A673 (cell line): ENCODE measurements around the gene B4GALT5. TPM values are rescaled to one million over a fixed set of nuclear protein-coding genes. Genes with fewer than 3 reads are reported as not detected.

ENCODE experiments used
- BruUV-seq: library from RNA; stranded (reverse); fragments of 400-500 nt; replicated peaks from 2 replicates; lab custom pipeline; 2021; lab: Mats Ljungman, UMichigan
- CTCF ChIA-PET: fragments of 300-600 bp; sonication (Branson Sonifier 250); formaldehyde crosslinking; loops from one replicate; lab custom pipeline; 2022; ENCODE audit warnings: antibody characterized with exemption; lab: Charles Lee
- POLR2A ChIA-PET: fragments of 300-600 bp; sonication (Branson Sonifier 250); formaldehyde crosslinking; loops from one replicate; lab custom pipeline; 2022; ENCODE audit warnings: antibody characterized with exemption; ENCODE audit not compliant: low non-redundant PET; lab: Charles Lee
- DNase-seq: peaks from one replicate; pipeline ENCODE4 v3.0.0-alpha.2; 2015; ENCODE audit warnings: low spot score
- H3K27ac ChIP-seq: fragments of 200-600 bp; sonication (generic); 2 replicates; pipeline ENCODE4 v1.5.1; 2016; ENCODE audit warnings: mixed run types, low read depth, mild to moderate bottlenecking, mixed read lengths, antibody characterized with exemption, low read length; ENCODE audit not compliant: poor library complexity, severe bottlenecking
- H3K27me3 ChIP-seq: fragments of 200-600 bp; sonication (generic); replicated peaks from 2 replicates; pipeline ENCODE4 v1.6.1; 2017; ENCODE audit warnings: mixed run types, low read depth, mild to moderate bottlenecking, mixed read lengths, antibody characterized with exemption, low read length; ENCODE audit not compliant: insufficient read depth, poor library complexity
- H3K36me3 ChIP-seq: fragments of 200-600 bp; sonication (generic); 2 replicates; pipeline ENCODE4 v1.6.1; 2016; ENCODE audit warnings: mixed run types, mild to moderate bottlenecking, mixed read lengths, antibody characterized with exemption, low read length; ENCODE audit not compliant: insufficient read depth, poor library complexity, severe bottlenecking
- H3K4me1 ChIP-seq: fragments of 200-600 bp; sonication (generic); 2 replicates; pipeline ENCODE4 v1.6.1; 2017; ENCODE audit warnings: mixed run types, mild to moderate bottlenecking, mixed read lengths, antibody characterized with exemption, low read length; ENCODE audit not compliant: insufficient read depth, poor library complexity, severe bottlenecking
- H3K4me3 ChIP-seq: fragments of 200-600 bp; sonication (generic); 2 replicates; pipeline ENCODE4 v1.5.1; 2016; ENCODE audit warnings: low read depth, mixed run types, mild to moderate bottlenecking, mixed read lengths, low read length; ENCODE audit not compliant: poor library complexity, severe bottlenecking
- H3K9me3 ChIP-seq: fragments of 200-600 bp; sonication (generic); 2 replicates; pipeline ENCODE4 v1.6.1; 2016; ENCODE audit warnings: mixed run types, low read depth, mild to moderate bottlenecking, mixed read lengths, antibody characterized with exemption, low read length; ENCODE audit not compliant: poor library complexity, severe bottlenecking
- EZH2 ChIP-seq: fragments of 200-600 bp; sonication (generic); IDR thresholded peaks from 2 replicates; pipeline ENCODE4 v1.6.1; 2017; ENCODE audit warnings: borderline replicate concordance, low read depth, mild to moderate bottlenecking, mixed read lengths, antibody characterized with exemption, low read length; ENCODE audit not compliant: poor library complexity, severe bottlenecking
- intact Hi-C: fragments of 100-400 bp; cut with micrococcal nuclease; formaldehyde crosslinking; loops from one replicate; pipeline ENCODE4 v1.10.0; 2022; ENCODE audit not compliant: unreplicated experiment
- total RNA-seq: library from RNA; stranded (reverse); gene quantifications from 2 replicates; pipeline ENCODE4 v1.2.3, GENCODE V29; 2021
- TF ChIP-seq, protein P1 (sequence below): fragments of 300-800, 200-600 bp; sonication (generic); conservative IDR thresholded peaks from 2 replicates; pipeline ENCODE4 v1.5.1; 2017; ENCODE audit warnings: low read depth, mild to moderate bottlenecking, antibody characterized with exemption, low read length, moderate library complexity, mixed read lengths

B4GALT5 gene
- total RNA-seq, 1 experiment from 2014 or later = 78.0 TPM

DNA sequence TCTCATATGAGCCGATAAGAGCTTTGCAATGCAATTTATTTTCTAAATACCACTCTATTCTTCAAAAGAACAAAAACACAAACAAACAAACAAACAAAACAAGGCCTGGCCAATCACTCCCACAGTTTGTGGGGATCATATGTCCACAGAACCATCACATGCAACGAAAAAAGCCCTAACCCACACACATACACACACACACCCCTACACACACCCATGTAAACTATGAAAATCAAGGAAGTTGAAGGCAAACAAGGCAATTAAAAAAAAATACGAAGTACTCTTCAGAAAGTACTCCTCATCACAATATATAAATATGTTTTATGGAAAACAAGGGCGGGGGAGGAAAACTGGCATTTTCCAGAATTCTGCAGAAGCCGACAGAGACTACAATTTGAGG is 79.6 kb downstream of the B4GALT5 start:
- Histone ChIP-seq H3K36me3 (peaks cover 52% of the 10 kb centered on the region), H3K4me3 (no peak overlapping the region), H3K4me1 (no peaks in the 10 kb centered on the region), H3K27me3 (no peaks in the 10 kb centered on the region), H3K27ac (no peak overlapping the region), H3K9me3 (no peaks in the 10 kb centered on the region)
- TF ChIP-seq, protein P1, sequence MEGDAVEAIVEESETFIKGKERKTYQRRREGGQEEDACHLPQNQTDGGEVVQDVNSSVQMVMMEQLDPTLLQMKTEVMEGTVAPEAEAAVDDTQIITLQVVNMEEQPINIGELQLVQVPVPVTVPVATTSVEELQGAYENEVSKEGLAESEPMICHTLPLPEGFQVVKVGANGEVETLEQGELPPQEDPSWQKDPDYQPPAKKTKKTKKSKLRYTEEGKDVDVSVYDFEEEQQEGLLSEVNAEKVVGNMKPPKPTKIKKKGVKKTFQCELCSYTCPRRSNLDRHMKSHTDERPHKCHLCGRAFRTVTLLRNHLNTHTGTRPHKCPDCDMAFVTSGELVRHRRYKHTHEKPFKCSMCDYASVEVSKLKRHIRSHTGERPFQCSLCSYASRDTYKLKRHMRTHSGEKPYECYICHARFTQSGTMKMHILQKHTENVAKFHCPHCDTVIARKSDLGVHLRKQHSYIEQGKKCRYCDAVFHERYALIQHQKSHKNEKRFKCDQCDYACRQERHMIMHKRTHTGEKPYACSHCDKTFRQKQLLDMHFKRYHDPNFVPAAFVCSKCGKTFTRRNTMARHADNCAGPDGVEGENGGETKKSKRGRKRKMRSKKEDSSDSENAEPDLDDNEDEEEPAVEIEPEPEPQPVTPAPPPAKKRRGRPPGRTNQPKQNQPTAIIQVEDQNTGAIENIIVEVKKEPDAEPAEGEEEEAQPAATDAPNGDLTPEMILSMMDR = no peak
- TF ChIP-seq EZH2 = no peak
- DNase-seq = no peak
- no TSS peak for BruUV-seq
- POLR2A ChIA-PET = no interaction called here
- intact Hi-C loops = loop anchor here (10.0 kb wide), 1 partner anchor 81 kb away; the partner anchor contains the start of gene B4GALT5
- CTCF ChIA-PET = no interaction called here

DNA sequence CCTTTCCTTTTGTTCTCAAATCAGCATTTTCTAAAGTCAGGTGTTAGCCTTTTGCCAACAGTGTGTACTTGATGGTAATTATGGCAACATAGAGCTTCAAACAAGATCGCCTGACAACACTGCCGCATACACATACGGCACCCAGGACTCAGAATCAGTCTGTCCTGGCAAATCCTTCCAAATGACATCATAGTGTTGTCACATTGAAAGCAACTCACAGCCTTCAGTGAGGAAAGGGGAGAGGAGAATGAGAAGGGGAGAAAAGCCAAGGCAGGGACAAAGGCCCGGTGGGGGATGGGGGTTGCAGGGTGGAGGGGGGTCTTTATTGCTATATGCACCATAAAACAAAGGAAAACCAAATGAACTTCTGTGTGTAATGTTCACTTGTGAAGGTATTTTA is 80.0 kb downstream of the B4GALT5 start:
- Histone ChIP-seq H3K27me3 (no peaks in the 10 kb centered on the region), H3K9me3 (no peaks in the 10 kb centered on the region), H3K36me3 (peaks cover 49% of the 10 kb centered on the region), H3K4me1 (no peaks in the 10 kb centered on the region), H3K4me3 (no peak overlapping the region), H3K27ac (no peak overlapping the region)
- no peak for DNase-seq
- no peak for TF ChIP-seq EZH2
- TF ChIP-seq, protein P1 = no peak
- ChIA-PET POLR2A (no interaction called here), CTCF (no interaction called here)
- no TSS peak for BruUV-seq
- intact Hi-C loops = loop anchor here (10.0 kb wide), 1 partner anchor 81 kb away; the partner anchor contains the start of gene B4GALT5

DNA sequence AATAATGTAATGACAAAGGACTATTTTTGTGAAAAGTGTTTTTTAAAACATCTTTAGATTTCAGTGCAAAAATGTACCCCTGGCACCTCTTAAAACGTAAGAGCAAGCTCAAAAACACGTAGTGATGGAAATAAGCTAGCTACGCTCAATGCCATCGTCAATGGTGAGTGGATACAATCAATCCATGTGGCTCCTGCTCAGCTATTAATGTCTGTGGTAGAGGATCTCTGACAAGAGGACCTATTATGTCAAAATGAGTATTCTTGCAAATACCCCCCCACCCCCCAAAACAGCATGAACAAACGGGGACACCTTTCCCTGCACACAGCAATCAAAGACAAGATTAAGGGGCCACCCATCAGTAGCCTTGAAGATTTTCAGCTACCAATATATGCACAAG is 80.7 kb downstream of the B4GALT5 start:
- intact Hi-C loops = loop anchor here (10.0 kb wide), 1 partner anchor 82 kb away; the partner anchor contains the start of gene B4GALT5
- no peak for DNase-seq
- no peak overlapping the region for H3K4me3 ChIP-seq
- H3K4me1 ChIP-seq = no peaks in the 10 kb centered on the region
- TSS peak; percentile 34 for BruUV-seq
- ChIA-PET POLR2A (interaction anchor here (0.7 kb wide), 1 partner anchor 10 kb away, joined by 3 read pairs; no protein-coding TSS in a partner anchor), CTCF (no interaction called here)
- peaks cover 43% of the 10 kb centered on the region for H3K36me3 ChIP-seq
- H3K27ac ChIP-seq = no peak overlapping the region
- no peaks in the 10 kb centered on the region for H3K9me3 ChIP-seq
- TF ChIP-seq, protein P1 = no peak
- TF ChIP-seq EZH2 = no peak
- H3K27me3 ChIP-seq = no peaks in the 10 kb centered on the region
